ENCODE measurements around the gene MRPL33.

The MRPL33 gene

DNA sequence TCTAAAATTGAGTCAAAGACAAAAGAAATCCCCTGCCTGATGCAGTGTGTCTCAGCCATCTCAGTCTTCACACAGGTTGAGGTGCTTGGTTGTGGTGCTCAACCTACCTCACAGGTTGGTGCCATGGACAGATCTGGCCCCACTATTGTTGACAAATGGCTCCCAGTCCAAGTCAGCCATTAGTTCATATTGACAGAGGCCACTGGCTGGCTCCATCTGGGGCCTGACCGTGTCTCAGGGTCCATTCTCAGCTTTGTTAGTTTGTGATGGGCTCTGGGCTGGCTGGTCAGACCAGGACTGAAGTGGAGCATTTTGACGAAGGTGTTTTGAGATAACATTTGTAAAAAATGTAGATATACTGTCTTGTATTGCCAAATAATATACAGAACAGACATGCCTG lies 36.9 kb downstream of the MRPL33 start:
- DNase-seq (ENCODE audit: low read depth in 2 of 2, low spot score in 1 of 2): no peak

DNA sequence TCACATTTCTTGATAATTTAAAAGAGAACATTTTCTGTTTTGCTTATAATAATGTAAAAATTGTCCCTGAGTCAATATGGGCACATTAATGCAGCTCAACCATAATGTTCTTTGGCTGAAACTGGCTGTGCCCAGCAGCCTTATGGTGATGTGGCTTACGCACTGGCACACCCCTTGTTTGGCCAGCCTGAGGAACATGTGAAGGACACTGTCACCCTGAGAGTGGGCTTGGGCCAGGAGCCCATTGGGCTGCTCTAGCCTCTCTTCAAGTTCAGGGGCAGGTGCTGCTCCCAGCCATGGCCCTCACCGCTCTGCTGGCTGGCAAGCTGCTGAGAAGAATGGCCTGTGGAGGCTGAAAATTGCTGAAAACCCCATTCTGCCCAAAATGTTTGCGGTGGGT lies 37.5 kb downstream of the MRPL33 start:
- no peak for DNase-seq (ENCODE audit: low read depth in 2 of 2, low spot score in 1 of 2)

DNA sequence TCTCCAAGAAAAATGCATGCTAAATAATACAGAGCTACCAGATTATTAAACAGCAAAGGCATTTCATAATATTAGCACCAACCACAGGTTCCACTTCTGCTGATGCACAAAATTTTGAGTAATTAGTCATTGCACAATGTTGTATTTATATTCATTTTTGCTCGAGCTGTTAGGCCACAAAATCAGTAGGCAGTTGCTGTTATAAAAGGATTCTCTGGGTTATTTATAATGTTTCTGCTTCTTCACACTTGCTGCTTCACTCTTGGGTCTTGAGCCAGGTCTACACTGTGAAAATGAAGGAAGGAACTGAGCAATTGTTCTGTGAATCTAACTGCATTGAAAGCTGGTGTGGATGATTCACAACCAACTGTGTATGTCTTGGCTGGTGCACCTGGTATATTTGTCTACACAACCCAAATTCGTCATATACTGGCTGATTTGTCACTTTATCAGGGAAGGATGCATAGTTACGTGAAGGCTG lies 38.3 kb downstream of the MRPL33 start:
- no peak for DNase-seq (ENCODE audit: low read depth in 2 of 2, low spot score in 1 of 2)

GRCh38 chr2:27810455-27810854 lies 38.9 kb downstream of the MRPL33 start:
- DNase-seq (ENCODE audit: low read depth in 2 of 2, low spot score in 1 of 2): no peak

DNA sequence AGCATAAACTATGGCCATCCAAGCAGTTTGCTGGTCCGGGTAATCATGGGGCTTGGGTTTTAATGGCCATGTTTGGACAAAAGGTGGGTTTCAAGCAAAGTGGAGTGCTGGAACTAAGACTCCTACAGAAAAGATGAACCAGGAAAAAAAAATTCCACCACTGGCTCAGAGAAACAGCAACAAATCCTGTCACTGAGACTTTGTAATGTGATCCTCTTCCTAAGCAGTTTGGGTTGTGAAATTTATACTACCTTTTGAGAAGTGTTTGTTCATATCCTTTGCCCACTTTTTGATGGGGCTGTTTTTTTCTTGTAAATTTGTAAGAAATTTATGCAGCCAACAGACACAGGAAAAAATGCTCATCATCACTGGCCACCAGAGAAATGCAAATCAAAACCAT lies 40.2 kb downstream of the MRPL33 start:
- DNase-seq (ENCODE audit: low read depth in 2 of 2, low spot score in 1 of 2): no peak

GRCh38 chr2:27814758-27815157 lies 43.2 kb downstream of the MRPL33 start:
- DNase-seq (ENCODE audit: low read depth in 2 of 2, low spot score in 1 of 2): no peak

GRCh38 chr2:27815860-27816438 lies 44.4 kb downstream of the MRPL33 start:
- no peak for DNase-seq (ENCODE audit: low read depth in 2 of 2, low spot score in 1 of 2)

DNA sequence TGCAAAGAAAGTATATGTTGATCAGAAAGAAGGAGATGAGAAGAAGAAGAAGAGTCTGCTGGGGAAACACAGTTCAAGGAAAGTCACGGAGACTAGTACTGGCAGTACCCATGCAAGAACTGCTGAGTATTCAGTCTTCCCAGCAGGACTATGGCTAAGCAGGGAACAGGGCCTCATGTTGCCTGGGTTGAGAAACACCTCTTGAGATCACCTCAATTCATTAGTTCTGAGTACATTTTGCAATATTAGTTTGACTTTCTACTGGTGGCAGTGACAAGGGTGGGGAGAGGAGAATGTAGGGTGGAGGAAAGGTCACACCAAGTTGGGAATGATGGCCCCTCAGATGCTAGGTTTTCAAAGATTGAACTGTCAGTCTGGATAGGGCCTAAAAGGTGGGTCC lies 50.5 kb downstream of the MRPL33 start:
- DNase-seq (ENCODE audit: low read depth in 2 of 2, low spot score in 1 of 2): no peak

DNA sequence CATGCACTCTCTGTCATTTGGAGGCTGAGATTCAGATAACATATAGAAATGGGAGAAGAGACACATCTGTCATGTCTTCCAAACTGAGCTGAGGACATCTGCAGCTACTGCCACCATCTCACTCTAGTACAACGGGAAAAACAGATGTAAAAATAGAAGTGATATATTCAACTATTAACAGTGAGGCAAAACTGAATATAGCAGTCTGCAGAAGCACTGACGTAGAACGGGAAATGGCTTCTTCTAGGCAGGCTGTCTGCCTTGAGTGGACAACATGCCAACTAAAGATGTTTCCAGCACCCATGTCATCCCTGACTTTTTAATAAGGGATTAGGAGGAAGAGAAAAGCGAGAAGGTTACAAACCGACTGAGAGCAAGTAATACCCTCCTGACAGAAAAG lies 51.6 kb downstream of the MRPL33 start:
- DNase-seq (ENCODE audit: low read depth in 2 of 2, low spot score in 1 of 2): no peak

DNA sequence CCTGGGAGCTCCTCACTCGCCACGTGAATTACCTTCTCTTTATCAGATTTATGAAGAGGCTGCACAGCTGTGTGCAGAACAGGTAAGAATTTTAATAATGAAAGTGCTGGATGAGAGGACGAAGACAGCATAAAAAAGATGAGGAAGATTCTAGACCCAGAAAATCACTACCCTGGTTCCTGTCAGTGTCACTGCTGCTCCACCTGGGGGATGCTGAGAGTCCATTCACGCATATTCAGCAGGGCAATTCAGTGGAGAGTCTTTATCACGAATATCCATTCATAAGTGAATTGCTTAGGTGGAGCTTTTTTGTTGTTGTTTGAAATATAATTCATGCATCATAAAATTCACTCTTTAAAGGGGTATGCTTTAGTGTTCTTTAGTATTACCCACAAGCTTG lies 52.0 kb downstream of the MRPL33 start:
- DNase-seq (ENCODE audit: low read depth in 2 of 2, low spot score in 1 of 2): no peak

GRCh38 chr2:27824401-27824800 lies 52.9 kb downstream of the MRPL33 start:
- no peak for DNase-seq (ENCODE audit: low read depth in 2 of 2, low spot score in 1 of 2)

GRCh38 chr2:27828305-27828704 lies 56.8 kb downstream of the MRPL33 start:
- no peak for DNase-seq (ENCODE audit: low read depth in 2 of 2, low spot score in 1 of 2)

Measured in stimulated activated CD8-positive, alpha-beta memory T cell treated with anti-CD3 and anti-CD28 coated beads, Interleukin-4, amount 100 ng/mL, for 1 hour (primary cell).